Stimulated activated CD8-positive, alpha-beta memory T cell treated with anti-CD3 and anti-CD28 coated beads, Interleukin-2, amount 100 ng/mL, for 48 hours (primary cell): Measurements from ENCODE around the gene ENAH.

Experiments used
- DNase-seq, 2 donors: peaks; one replicate each; pipeline ENCODE4 v3.0.0-alpha.2; 2020; ENCODE audit warnings: low read depth in 2 of 2

ENAH gene

GRCh38 chr1:225471453-225472301 lies 181.2 kb downstream of the ENAH start:
- no peak for DNase-seq

GRCh38 chr1:225471109-225471452 lies 181.8 kb downstream of the ENAH start:
- no peak for DNase-seq

DNA sequence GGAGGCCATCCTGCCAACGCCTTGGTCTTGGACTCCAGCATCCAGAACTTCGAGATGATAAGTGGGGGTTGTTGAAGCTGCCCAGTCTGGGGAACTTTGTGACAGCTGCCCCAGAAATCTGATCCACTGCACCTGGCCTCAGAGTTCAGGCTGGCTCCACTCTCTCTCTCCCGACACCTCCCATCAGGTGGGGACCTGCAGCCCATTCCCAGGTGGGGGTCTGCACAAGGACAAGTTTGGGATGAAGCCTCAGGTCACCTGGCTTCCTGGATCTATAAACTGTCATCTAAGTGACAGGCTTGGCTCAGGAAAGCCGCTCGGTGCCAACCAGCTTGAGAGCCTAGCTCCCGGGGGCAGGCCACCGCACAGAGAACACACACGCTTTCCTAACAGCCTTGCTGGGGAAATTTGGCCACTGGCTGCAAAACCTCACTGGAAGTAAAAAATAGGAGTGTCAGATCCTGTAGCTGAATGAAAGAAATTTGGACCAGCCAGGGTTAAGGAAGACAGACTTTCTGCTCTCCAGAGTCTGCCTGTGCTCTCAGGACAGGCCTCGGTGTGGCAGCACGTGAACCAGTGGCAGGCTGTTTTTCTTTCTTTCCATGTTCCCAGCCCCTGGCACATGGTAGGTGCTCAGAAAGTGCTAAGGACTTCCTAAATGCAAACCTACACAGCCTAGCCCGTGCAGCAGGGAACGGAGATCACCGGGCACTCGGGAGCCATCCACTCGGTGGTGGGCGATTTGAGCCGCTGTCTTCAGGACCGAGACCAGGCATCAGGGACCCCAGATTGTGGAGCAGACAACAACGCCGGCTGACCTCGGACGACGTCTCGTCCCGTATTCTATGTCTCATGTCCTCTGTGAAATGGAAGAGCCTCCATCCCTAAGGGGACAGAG lies 182.5 kb downstream of the ENAH start:
- DNase-seq = no peak

GRCh38 chr1:225469051-225469450 lies 183.9 kb downstream of the ENAH start:
- DNase-seq = no peak

- DNase-seq = no peak
These were observed 184.5 kb downstream of the ENAH start for GRCh38 chr1:225468270-225469020.

DNA sequence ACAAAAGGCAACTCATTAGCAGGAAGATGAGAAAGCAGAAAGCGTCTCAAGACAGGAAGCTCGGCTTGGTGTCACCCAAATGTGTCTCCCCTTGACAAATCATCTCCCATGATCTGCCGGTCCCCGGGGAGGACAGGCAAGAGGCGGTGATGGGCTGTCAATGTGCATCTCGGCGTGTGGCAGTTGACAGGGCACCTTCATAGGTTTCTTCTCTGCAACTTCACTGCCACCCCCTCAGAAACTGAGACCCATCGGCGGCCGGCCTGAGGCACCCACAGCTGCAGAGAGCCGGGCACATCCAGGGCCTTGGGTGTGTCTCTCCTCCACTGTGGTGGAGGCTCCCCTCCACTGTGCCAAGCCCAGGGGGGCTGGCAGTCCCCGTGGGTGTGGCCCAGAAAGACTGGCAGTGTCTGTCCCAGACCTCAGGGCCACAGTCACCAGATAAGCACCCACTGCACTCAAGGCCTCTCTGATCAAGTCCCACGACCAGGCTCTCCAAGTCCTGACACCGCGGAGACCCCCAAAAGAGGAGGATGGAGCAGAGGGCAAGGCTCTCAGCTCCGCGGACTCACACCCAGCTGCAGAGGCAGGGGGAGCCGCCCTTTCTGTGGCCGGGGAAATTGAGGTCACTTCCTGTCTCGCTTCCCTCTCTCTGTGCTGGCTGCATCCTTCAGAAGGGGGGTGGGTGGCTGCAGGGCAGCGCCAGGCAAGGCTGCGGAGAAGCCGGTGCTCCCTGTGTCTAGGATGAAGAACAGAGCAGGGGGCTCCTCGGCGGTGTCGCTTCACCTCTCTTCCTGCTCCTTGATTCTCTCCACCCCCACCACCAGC lies 185.5 kb downstream of the ENAH start:
- peak; percentile 68 to 71 for DNase-seq

DNA sequence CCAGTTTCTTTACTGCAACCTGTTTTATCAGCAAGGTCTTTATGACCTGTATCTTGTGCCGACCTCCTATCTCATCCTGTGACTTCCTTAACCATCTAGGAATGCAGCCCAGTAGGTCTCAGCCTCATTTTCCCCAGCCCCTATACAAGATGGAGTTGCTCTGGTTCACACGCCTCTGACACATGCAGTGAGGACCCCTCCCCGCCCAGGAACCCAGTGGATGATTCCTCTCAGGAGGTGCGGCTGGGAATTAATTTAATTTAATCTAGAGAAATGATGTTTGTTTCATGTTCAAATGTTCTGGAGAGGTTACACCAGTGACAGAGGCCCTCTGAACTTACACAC lies 186.1 kb downstream of the ENAH start:
- DNase-seq = no peak

GRCh38 chr1:225465793-225466517 lies 187.0 kb downstream of the ENAH start:
- no peak for DNase-seq

DNA sequence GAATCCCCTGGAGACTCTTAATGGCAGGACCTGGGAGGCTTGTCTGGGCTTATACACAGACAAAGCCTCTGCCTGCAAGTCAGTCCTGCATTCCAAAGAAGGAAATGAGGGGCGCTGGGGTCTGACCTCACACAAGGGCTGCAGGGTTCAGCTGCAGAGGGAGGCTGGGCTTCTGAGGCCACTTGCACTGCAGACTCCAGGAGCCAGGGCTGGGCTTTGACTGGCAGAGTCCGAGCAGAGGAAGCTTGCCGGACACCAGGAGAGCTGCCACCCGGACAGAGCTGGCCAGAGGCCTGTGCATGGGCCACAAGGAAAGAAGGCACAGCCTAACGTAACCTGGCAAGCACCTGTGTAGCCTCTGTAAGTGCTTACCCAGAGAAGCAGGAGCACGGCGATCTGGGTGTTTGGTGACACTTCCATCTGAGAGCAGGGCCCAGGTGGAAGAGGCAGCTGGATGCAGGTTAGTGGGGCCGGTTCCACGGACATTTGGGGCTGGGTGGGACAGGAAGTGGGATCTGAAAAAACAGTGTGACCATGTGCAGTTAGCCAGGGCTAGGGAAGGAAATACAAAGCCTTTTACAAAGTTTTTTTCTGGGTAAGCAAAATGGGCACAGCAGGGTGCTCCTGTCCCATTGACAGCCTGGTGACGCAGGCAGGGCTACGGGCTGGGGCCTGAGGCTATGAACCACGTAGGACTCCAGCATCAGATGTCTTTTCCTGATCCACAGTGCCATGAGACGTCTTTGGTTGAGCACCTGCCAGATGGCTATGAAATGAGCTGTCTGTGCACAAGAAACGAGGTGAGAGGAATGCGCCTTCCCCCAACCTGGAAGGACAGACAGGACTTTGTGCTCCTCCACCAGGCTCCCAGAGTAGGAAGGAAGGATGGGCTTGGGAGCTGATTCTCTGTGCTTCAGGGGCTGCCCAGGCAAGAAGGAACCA lies 187.8 kb downstream of the ENAH start:
- DNase-seq = no peak

DNA sequence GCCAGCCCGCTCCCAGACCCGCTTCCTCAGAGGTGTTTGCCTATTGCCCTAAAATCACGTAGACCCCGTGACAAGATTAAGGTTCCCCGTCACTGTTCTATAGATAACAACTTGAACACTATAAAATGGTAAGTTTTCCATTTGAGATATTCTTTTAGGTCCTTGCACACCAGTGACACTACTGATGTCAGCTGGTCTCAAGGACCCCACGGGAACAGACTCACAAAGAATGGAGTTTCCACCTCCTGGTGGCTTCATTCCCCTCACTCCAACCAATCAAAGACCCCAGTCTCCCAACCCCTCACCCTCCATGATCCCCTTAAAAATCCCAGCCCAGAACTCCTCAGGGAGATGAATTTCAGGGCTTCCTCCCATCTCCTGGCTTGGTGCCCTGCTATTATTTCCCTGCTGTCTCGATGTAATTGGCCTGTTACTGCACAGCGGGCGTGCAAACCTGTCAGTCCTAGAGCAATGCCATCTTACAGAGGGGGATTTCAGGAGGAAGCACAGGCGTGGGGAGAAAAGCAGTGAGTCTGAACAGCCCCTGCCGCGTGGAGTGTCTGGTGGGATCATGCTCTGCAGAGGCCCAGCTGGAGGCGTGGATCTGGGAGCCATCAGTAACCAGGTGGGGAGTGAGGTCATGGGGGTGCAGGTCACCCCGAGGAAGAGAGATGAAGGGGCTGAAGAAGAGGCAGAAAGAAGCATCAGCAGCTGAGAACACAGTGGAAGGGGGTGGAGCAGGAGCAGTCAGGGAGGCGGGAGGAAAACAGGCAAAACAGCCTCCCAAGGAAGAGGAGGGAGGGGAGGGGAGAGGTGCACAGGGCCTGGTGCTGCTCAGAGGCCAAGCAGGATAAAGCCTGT lies 190.0 kb downstream of the ENAH start:
- DNase-seq = no peak

GRCh38 chr1:225462429-225462713 lies 190.6 kb downstream of the ENAH start:
- DNase-seq = no peak

- DNase-seq = no peak
These were observed 191.1 kb downstream of the ENAH start for GRCh38 chr1:225461533-225462428.

DNA sequence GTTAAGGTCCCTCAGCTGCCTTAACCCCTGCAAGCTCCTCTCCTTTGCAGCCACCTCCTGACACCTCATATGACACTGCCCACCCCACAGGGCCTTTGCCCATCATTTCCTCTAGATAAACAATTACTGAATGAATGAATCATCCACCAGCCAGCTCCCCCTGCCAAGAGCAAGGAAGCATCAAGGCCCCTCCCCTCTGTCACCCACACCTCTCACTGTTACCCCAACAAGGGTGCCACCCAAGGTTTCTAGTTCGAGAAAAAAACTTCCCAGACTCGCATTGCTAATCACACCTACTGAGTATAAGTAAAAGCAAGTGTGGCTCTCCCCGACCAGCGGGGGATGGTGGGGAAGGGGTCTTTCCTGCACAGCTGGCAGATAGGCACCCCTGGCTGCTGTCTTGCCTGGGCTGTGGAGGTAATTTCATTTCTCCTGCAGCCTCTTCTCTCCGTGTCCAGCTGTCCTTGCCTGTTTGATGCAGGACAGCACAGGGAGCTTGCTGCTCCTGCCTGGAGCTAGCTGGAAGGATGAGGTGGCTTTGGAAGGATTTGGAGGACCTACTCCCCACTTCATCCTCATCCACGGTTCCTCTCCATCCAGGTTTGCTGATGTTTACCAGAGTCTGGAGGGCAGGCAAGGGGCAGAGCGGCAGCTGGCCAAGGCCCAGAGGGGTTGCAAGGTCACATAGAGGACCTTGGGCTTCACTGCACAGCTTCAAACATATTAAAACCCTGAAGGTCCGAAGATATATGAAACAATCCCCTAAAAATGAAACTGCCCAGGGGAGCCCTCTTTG lies 192.0 kb downstream of the ENAH start:
- peak; percentile 22 to 43 for DNase-seq

DNA sequence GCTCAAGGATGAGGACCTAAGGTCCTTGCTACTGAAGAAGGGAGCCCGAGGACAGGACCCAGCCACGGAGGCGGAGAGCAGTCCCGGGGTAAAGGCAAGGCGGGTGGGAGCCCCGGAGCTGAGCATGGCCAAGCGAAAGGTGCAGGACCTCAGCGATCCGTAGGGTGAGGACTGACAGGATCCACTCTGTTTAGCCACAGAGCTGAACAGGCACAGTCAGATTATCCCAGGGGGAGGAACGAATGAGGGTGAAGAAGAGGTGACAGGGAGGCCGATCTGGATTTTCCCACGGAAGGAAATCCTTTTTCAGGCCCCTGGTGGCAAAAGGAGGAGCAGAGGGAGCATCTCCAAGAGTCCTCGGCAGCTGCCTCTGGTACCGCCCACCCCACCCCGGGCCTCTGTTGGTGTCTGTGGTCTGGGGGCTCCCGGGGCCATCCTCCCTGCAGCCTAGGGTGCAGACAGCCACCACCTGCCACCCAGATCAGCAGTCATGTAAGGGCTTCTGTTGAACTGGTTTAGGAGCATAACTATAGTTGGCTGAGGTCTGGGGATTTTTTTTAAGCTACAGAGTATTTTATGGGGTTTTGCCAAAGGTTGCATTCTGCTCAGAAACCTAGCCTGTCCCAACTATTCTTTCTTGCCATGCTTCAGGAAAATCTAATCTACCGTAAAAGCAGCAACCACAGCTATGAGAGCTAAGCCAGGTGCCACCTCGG lies 192.7 kb downstream of the ENAH start:
- no peak for DNase-seq

- DNase-seq = no peak
These were observed 194.7 kb downstream of the ENAH start for GRCh38 chr1:225458222-225458631.

DNA sequence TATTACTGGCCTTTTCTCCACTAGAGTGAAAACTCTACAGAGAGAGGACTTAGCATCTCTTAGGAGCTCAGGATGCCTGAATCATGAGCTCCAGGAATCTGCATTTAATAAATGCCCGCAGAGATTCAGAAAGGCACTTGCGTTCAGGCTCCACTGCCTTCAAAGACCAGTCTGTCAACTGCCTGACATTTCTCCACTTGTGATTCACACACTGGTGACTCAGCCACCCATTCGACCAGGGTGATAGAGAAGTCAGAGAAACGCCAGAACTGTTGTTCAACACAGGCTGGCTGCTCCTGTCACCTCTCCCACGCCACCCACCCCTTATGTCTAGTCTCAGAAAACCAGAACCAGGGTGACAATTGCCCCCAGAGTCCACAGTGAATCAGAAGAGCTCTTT lies 198.2 kb downstream of the ENAH start:
- peak; percentile 58 to 71 for DNase-seq
